Epithelial cell of proximal tubule (primary cell): ENCODE data around the gene USP12. TPM values are rescaled to one million over a fixed set of nuclear protein-coding genes. Genes with fewer than 3 reads are reported as not detected.
A peak's percentile ranks its signal among the peaks of the same experiment; 100 is the strongest.

Source experiments
- DNase-seq: peaks from one replicate; pipeline ENCODE4 v3.0.0-alpha.2; 2011; ENCODE audit warnings: low read depth
- H3K4me3 ChIP-seq: 2 replicates; pipeline ENCODE4 v1.5.1; 2011; ENCODE audit warnings: low read depth, mild to moderate bottlenecking, low read length
- total RNA-seq: library from RNA; depleted of rRNA; stranded (reverse); fragments of >200 nt; gene quantifications from 2 replicates; pipeline ENCODE4 v1.2.3, GENCODE V29; 2015
- TF ChIP-seq, protein P1 (sequence below): conservative IDR thresholded peaks from 2 replicates; pipeline ENCODE4 v1.5.1; 2012; ENCODE audit warnings: low read depth, mild to moderate bottlenecking, low read length

The USP12 gene
- total RNA-seq, 1 donor from 2014 or later, result 14.1 TPM

DNA sequence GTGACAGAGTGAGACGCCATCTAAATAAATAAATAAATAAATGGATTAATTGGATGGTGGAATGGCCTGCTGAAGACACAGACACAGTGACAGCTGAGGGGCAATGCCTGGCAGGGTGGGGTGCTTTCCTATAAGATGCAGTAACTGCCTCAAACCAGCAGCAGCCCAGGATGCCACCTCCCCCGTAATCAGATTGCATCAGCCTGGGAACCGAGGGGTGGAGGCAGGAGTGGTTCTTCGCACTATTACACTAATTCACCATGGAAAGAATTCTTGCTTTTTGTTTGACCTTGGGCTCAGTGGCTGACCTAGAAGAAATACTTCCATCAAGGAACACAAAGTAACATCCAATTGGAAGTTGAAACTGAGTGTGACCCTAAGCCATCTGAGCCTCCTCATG lies 31.6 kb upstream of the USP12 start:
- H3K4me3 ChIP-seq, result no peak overlapping the region
- TF ChIP-seq, protein P1, sequence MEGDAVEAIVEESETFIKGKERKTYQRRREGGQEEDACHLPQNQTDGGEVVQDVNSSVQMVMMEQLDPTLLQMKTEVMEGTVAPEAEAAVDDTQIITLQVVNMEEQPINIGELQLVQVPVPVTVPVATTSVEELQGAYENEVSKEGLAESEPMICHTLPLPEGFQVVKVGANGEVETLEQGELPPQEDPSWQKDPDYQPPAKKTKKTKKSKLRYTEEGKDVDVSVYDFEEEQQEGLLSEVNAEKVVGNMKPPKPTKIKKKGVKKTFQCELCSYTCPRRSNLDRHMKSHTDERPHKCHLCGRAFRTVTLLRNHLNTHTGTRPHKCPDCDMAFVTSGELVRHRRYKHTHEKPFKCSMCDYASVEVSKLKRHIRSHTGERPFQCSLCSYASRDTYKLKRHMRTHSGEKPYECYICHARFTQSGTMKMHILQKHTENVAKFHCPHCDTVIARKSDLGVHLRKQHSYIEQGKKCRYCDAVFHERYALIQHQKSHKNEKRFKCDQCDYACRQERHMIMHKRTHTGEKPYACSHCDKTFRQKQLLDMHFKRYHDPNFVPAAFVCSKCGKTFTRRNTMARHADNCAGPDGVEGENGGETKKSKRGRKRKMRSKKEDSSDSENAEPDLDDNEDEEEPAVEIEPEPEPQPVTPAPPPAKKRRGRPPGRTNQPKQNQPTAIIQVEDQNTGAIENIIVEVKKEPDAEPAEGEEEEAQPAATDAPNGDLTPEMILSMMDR, result no peak
- no peak for DNase-seq

DNA sequence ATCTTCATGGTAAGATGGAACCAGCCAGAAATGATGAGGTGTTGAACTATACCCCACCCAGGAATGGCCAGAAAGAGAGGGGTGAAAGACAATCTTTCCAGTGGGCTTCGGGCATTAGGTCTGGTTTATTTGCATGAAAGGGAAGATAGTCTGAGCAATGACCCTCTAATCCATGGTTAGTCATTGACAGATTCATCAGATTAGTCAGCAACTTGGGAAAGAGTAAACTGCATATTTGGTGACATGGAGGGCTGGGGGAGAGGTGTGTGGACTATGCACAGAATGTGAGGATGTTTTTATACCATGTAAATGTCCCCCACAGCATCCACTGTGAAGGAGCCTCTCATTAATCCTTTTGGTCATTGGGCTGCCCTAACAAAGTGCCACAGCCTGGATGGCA lies 30.1 kb upstream of the USP12 start:
- peak; percentile 51 for DNase-seq
- TF ChIP-seq, protein P1, result no peak
- no peak overlapping the region for H3K4me3 ChIP-seq

DNA sequence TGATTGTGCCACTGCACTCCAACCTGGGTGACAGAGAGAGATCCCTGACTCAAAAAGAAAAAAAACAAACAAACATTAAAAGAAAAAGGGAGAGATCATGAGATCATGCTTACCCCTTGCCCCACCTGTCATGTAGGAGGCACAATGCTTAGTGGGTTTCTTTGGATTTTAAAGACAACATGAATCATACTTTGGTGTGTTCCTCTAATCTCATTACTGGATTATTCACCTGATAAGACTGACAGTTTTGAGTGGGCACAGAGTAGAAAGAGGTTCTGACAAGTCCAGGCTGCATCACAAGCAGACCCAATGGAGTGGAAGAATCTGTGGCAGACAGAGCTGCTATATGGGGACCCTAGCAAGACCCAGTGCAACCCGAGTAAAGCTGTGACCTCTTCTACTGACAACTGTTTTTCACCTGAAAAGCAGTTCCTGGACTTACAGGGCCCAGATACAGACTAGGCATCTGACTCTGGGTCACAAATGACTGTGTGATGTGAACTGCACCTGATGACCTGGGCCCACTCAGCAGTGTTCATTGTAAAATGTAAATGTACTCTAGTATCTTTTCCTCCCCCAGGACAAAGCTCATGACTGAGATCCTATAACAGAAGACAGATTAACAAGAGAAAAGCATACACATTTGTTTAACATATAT lies 28.9 kb upstream of the USP12 start:
- H3K4me3 ChIP-seq, result no peak overlapping the region
- no peak for DNase-seq
- TF ChIP-seq, protein P1, result no peak

DNA sequence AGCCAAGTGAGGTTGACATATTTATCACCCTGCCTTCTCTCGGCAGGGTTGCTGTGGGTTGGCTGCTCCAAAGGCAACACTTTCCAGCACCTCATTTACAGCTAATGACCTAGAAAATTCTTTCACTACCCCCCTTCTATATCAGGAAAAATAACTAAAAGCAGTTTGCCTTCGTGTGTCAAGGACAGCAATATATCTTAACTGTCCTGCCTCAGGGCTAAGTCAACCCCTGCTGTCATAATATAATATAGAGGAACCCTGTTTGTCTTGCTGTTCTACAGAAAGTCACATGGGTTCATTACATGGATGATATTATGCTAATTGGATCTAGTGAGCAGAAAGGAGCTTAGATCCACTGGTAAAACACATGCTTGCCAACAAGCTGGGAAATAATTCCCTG lies 28.1 kb upstream of the USP12 start:
- DNase-seq, result no peak
- H3K4me3 ChIP-seq, result no peak overlapping the region
- TF ChIP-seq, protein P1, result no peak

DNA sequence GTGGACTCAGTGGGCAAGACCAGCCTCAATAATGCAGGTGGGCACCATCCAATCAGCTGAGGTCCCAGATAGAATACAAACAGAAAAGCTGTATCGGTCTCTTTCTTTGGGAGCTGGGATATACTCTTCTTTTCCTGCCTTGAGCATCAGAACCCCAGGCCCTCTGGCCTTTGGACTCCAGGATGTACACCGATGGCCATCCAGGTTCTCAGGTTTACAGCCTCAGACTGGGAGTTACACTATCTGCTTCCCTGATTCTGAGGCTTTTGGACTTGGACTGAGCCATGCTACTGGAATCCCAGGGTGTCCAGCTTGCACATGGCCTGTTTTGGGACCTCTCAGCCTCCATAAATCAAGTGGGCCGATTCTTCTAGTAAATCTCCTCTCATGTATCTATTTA lies 27.6 kb upstream of the USP12 start:
- no peak for DNase-seq
- H3K4me3 ChIP-seq, result no peak overlapping the region
- TF ChIP-seq, protein P1, result no peak

DNA sequence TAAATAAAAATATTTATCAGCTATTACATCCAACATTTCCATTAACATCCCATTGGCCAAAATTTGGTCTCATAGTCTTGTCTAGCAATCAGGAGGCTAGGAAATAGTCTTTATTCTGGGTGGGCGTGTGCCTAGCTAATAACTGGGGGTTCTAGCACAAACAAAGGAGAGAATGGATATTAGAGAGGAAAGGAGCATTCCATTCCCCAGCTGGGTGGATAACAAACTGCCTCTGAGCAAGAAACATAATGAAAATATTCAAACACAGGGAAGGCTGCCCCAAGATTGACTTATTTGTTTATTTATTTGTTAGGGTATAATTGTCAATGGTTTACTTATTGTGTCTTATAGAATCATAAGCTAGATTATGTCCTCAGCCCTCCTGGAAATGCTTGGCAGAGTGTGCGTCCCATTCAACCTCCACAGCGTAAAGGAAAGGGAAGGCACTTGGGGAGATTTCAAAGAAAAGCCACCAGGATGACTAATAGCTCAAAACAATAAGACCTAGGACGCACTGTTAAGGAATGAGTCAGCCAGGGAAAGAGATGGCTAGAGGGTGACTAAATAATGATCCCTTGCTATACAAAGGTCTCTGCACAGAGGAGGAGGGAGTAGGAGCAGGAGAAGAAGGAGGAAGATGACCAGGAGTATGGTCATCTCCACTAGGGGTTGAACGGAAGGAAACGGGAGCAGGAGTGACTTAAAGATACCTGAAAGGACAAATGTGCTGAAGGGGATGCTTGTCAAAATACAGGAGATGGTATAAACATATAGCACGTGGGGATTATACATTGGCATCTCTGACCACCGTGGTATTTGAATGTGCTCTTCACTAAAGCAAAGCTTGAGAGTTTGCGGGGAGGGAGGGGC lies 23.5 kb upstream of the USP12 start:
- TF ChIP-seq, protein P1, result no peak
- no peak overlapping the region for H3K4me3 ChIP-seq
- DNase-seq, result peak; percentile 95
